GM21390 (cell line): ENCODE measurements around the gene EXD2.
"Not testable (repeated sequence)": the region's sequence is repeated elsewhere in the genome, so short reads cannot be mapped to it uniquely, and the experiment has no call there.

Experiments
- ATAC-seq: cut with Tn5 transposase; IDR thresholded peaks from one replicate; pipeline ENCODE4 v1.9.1; 2021; ENCODE audit not compliant: unreplicated experiment

Gene EXD2

DNA sequence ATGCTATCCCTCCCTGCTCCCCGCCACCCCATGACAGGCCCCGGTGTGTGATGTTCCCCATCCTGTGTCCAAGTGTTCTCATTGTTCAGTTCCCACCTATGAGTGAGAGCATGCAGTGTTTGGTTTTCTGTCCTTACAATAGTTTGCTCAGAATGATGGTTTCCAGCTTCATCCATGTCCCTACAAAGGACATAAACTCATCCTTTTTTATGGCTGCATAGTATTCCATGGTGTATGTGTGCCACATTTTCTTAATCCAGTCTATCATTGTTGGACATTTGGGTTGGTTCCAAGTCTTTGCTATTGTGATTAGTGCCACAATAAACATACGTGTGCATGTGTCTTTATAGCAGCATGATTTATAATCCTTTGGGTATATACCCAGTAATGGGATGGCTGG lies 86.1 kb downstream of the EXD2 start:
- ATAC-seq = not testable (repeated sequence)

DNA sequence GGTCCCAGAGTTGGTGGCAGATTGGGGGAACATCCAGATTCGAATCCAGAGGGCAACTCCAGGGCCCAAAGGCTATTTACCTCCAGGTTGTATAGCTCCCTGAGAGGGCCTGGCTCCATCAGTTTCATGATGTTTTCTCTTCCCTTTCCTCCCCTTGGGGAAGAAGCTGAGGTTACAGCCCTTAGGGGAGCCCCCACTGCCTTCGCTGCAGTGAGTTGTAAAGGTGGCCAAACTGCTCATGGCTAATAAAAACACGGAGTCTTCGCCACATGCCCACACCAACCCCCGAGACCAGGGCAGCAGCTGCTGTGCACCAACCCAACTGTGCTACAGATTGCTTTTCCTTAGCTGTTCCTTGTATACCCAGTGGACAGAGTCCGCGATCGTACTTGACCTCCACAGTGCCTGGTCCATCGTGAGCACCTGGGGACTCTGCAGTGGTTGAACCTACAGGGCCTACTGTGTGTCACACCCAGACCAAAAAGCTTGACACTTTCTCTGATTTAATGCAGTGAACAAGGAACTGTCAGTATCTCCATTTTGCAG lies 89.5 kb downstream of the EXD2 start:
- no peak for ATAC-seq

DNA sequence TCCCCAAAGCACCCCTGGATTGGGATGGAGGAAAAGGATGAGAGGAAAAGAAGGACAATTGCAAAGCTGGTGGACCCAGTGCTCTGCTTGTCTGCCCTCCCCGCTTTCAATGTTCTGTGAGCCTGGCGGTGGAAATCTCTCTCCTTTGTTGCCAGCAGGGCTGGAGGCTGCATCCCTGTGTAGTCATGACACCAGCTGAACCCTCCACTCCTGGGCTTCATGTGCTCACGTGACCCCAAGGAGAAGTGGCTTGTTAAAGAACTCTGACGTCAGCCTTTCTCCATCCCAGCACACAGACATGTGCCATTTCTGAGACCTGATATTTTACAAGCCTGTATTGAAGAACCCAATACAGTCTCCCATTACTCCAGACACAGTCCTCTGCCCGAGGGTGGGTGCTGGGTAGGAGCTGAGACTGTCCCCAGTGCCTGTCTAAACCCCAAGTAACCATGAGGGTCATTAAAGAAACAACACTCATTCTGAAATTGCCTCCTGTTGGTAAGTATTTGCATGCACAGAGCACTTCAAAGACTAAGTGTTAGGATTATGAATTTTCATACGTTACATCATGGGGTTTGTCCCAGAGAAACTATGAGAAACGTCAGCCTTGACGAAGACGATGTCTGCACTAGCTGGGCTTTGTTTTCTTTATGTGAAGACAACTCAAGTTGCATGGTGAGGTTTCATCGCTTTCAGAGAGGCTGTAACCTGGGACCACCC lies 90.3 kb downstream of the EXD2 start:
- no peak for ATAC-seq

DNA sequence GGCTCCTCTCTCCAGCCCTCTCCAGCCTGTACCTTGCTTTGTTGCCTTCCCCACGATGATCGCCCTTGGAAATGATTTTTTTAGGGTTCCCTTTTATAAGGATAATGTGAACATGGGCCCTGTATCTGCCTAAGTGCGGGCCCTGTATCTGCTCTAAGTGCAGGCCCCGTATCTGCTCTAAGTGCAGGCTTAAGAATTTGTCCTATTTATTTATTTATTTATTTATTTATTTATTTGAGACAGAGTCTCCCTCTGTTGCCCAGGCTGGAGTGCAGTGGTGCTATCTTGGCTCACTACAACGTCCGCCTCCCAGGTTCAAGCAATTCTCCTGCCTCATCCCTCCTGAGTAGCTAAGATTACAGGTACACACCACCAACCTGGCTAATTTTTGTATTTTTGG lies 91.2 kb downstream of the EXD2 start:
- ATAC-seq = no peak

DNA sequence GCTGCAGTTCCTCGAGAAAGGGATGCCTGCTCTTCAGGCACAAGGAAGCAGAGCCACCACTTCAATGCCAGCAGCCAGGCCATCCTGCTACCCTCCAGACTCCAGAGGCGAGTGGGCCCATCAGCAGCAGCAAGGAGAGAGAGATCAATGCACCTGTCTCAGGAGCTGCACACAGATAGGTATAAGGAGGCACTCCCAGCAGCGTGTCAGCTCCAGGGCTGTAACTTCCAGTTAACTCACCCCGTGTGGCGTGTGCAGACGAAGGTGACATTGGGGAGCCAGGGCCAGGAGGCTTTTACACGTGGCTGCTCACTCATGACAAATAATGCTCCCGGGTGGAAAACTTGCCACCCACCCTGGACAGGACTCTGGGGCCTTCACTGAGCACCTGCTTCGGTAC lies 92.9 kb downstream of the EXD2 start:
- no peak for ATAC-seq

GRCh38 chr14:69285661-69286255 lies 94.5 kb downstream of the EXD2 start:
- no peak for ATAC-seq

DNA sequence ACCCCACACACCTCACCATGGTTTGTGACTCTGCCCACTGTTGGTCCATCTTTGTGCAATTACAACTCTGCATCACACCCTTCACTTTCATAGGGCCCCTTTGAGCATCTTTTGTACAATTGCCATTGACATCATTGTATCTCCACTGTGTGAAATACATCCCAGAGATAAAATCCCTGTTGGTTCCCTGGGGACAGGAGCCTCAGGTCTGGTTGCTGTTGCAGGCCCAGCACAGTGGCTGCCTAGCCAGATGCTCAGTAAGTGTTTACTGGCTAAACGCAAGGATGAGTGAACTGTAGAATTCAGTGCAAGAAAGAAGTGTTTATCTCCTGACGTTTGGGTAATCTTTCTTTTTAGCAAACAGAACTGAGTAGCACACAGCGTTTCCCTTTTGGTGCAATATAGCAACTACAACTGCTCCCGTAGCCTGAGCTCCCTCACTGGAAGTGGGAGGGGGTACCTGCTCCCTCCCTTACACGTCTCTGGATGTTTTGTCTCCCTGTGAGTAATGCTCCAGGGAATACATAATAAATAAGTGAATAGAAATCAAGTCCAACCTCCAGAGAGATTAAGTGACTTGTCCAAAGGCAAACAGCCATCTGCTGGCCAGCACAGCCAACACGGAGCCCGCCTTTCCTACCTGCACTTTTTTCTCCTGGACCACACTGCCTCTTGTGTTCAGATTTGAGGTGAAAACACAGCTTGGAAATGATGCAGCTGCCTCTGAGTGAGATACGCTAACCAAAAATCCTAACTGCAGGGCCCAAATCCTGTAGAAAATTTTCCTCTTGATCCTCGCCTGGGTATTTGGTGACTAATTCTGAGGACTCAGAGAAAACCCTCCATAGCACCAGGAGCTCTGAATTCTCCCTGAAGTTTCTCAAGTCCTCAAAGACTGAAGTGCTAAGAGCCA lies 96.1 kb downstream of the EXD2 start:
- no peak for ATAC-seq

GRCh38 chr14:69288011-69288771 lies 96.9 kb downstream of the EXD2 start:
- no peak for ATAC-seq

DNA sequence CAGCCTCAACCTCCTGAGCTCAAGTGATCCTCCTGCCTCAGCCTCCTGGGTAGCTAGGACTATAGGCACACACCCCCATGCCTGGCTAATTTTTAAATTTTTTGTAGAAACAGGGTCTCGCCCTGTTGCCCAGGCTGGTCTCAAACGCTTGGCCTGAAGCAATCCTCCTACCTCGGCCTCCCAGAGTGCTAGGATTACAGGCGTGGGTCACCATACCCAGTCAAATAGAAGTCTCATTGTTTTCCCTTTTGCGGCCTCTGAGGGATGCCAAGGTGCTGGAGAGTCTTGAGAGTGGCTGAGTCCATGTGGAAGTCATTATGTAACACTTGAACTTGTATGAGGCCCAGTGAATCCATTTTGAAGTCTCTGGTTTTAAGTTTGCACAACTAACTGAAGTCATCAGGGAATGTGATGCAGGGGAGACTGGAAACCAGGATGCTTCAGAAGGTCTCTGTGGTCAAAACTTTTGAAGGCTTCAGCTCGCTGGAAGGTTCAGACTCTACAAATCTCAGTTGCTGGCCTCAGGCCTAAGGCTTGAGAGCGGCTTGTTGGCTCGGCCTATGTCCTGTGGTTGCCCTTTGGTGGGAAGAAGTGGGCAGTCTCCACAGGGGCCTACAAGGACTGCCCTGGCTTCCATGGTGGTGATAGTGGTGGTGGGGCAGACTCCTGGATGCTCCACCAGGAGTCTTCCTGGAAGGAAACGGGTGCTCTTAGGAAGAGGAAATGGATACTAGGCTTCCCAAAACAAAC lies 97.8 kb downstream of the EXD2 start:
- no peak for ATAC-seq

DNA sequence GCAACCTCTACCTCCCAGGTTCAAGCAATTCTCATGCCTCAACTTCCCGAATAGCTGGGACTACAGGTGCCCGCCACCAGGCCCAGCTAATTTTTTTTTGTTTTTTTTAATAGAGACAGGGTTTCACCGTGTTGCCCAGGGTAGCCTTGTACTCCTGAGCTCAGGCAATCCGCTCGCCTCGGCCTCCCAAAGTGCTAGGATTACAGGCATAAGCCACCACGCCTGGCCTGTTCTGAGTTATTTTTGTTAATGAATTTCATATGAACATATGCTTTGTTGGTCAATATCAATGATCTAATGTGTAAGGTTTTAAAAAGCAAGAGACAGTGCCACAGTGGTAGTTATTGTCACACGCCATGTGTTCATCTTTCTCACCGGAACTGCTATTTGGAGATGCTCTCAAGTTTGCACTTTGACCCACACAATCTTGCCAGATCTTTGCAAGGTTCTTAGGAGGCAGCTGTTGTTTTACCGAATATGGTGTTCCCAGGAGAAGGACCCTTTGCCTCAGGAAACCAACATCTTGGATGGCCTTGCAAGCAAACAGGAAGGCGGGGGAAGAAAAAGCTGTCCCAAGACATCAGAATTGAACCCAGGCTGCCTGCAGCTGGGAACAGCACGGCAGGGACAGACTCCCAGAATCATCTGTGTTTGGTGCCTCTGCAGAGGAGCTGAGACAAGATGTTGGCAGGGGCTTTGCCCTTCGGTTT lies 98.7 kb downstream of the EXD2 start:
- ATAC-seq = no peak

GRCh38 chr14:69290881-69291280 lies 99.6 kb downstream of the EXD2 start:
- ATAC-seq = not testable (repeated sequence)

DNA sequence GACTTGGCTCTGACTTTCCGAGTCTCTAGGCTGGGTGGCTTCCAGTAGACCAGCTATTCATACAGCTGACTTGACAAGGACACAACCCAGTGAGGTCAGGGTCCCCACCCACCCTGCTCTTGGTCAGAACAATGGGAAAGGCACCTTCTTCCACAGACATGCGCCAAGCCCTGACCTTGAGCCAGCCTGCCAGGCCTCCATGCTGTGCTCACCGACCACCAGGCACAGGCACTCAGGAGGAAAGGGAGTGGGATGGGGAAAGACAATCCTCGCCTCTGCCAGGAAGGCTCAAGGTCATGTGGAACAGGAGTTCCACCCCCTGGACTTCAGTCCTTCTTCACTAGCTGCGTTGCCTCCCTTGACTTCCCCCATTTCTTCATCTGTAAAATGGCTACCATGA lies 100.1 kb downstream of the EXD2 start:
- ATAC-seq = no peak

DNA sequence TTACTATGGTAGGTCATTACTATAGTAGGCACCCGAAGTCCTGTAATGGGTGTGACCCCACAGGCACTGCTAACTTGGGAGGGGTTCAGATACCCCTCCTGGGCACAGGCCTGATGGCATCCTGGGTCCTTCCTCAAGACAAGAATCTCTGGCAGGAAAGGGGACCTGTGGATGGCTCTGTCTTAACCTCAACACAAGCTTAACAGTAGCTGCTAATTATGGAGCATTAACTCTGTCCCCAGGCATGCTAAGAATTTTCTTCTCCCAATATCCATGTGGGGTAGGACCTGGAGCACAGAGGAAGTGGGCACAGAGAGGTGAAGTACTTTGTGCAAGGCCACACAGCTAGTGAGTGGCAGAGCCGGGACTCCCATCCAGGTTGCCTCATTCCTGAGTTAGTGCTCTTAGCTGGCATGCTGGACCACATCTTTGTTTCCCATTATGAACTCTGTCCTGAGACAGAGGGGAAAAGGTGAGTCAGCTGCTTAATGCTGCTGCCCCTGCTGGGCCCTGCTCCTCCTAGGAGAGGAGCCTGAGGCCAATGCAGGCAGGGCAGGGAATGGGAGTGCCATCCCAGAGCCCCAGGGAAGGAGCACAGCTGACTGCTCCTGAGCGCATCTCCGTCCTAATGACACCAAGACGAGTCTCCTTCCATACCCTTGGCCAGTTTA lies 100.7 kb downstream of the EXD2 start:
- ATAC-seq = no peak
